Right lobe of liver (tissue), 6 donors: Measurements from ENCODE around the gene PRICKLE4. TPM values are rescaled to one million over a fixed set of nuclear protein-coding genes. Genes with fewer than 3 reads are reported as not detected.

Experiments
- ATAC-seq, 4 donors: fragments of 200-7000 bp; cut with Tn5 transposase; one replicate each; pipeline ENCODE4 v1.9.1; 2020; ENCODE audit warnings: mild to moderate bottlenecking in 4 of 4, moderate library complexity in 4 of 4
- DNase-seq, 3 donors: peaks; one replicate each; pipeline ENCODE4 v3.0.0-alpha.2; 2020
- H3K27ac ChIP-seq, 3 donors: fragments of 200-600 bp; one replicate each; pipeline ENCODE4 v1.8.0; 2022
- H3K27me3 ChIP-seq, 2 donors: fragments of 200-600 bp; one replicate each; pipeline ENCODE4 v1.8.0; 2022
- H3K36me3 ChIP-seq, 4 donors: fragments of 200-600 bp; sonication (generic) in 1 of 4; one replicate each; pipeline versions ENCODE4 v1.5.1 to v1.8.0; 2017 to 2022; ENCODE audit warnings: control low read depth in 1 of 4
- H3K4me1 ChIP-seq, 4 donors: fragments of 200-600 bp; sonication (generic) in 1 of 4; one replicate each; pipeline versions ENCODE4 v1.5.1 to v1.8.0; 2017 to 2022; ENCODE audit warnings: control low read depth in 1 of 4
- H3K4me3 ChIP-seq, 3 donors: fragments of 200-600 bp; one replicate each; pipeline ENCODE4 v1.8.0; 2022
- H3K9me3 ChIP-seq, 4 donors: fragments of 200-600 bp; sonication (generic) in 1 of 4; one replicate each; pipeline versions ENCODE4 v1.5.1 to v1.8.0; 2017 to 2022; ENCODE audit warnings: control low read depth in 1 of 4
- POLR2A ChIP-seq: fragments of 450-650 bp; IDR thresholded peaks from one replicate; pipeline ENCODE4 v1.6.1; 2017; ENCODE audit warnings: antibody characterized with exemption, mild to moderate bottlenecking
- WGBS: methylation state at CpG from one replicate; pipeline ENCODE4 v1.1.6; 2018; ENCODE audit warnings: low coverage, low lambda C conversion rate; ENCODE audit not compliant: insufficient coverage; ENCODE audit errors: missing lambda C conversion rate; 5-methylcytosine and 5-hydroxymethylcytosine counted together
- intact Hi-C, 2 donors: fragments of 100-400 bp; cut with DNase I; formaldehyde crosslinking; loops; one replicate each; pipeline versions ENCODE4 v1.11.2 to v1.14.1; 2022
- total RNA-seq, 6 experiments: library from RNA; depleted of rRNA in 2 of 6; stranded (reverse); fragments of >200 nt in 2 of 6; fragmentation: NEBNext Ultra II Directional in 3 of 6; extraction: Animal tissue kit (Norgen Biotek cat#: 25700) in 3 of 6; gene quantifications; one replicate each; pipeline versions ENCODE4 v1.1.0 to v1.2.4, GENCODE V29; 2016 to 2023
- TF ChIP-seq, protein P1 (sequence below), 4 donors: fragments of 200-600 bp in 3 of 4; fragments of 450-650 bp in 1 of 4; IDR thresholded peaks; one replicate each; pipeline versions ENCODE4 v1.5.1 to v1.8.0; 2016 to 2022; ENCODE audit warnings: antibody characterized with exemption in 4 of 4, mild to moderate bottlenecking in 2 of 4
- donor health status: DM: no; HTN: yes; CAD: no.
- donor health status: DM: no; HTN: no; CAD: no.
- donor health status: DM: no; HTN: no; CAD: no.
- donor health status: DM: no; HTN: yes; CAD: no.
- donor health status: DM: no; HTN: yes; CAD: no.

The PRICKLE4 gene
- total RNA-seq, 6 experiments from 2014 or later, result 1.3 to 3.1 (median 2.7) TPM; not detected in 1

- Histone ChIP-seq H3K27me3 (no peaks in the 10 kb centered on the region), H3K36me3 (peaks cover 0 to 42% (median 8%) of the 10 kb centered on the region in 4 donors), H3K4me1 (peaks cover 0 to 18% (median 10%) of the 10 kb centered on the region in 4 donors), H3K27ac (no peak overlapping the region), H3K9me3 (no peaks in the 10 kb centered on the region), H3K4me3 (no peak overlapping the region)
- no peak for DNase-seq
- WGBS, result 100% methylated on average over 1 of the region's 1 CpG
- ATAC-seq, result no peak
- intact Hi-C loops, result loop anchor here in 1 of 2 donors (10.0 kb wide), 1 partner anchor 135 kb away; the partner anchor contains the start of genes BYSL and MED20
- TF ChIP-seq POLR2A, result no peak
- TF ChIP-seq, protein P1, sequence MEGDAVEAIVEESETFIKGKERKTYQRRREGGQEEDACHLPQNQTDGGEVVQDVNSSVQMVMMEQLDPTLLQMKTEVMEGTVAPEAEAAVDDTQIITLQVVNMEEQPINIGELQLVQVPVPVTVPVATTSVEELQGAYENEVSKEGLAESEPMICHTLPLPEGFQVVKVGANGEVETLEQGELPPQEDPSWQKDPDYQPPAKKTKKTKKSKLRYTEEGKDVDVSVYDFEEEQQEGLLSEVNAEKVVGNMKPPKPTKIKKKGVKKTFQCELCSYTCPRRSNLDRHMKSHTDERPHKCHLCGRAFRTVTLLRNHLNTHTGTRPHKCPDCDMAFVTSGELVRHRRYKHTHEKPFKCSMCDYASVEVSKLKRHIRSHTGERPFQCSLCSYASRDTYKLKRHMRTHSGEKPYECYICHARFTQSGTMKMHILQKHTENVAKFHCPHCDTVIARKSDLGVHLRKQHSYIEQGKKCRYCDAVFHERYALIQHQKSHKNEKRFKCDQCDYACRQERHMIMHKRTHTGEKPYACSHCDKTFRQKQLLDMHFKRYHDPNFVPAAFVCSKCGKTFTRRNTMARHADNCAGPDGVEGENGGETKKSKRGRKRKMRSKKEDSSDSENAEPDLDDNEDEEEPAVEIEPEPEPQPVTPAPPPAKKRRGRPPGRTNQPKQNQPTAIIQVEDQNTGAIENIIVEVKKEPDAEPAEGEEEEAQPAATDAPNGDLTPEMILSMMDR (IDR thresholded peaks at IDR 0.05), result no peak
Measured at GRCh38 chr6:41790045-41790444, 9.5 kb downstream of the PRICKLE4 start.

- 83% methylated on average over 1 of the region's 1 CpG for WGBS
Measured at GRCh38 chr6:41791305-41791704, 10.7 kb downstream of the PRICKLE4 start.

DNA sequence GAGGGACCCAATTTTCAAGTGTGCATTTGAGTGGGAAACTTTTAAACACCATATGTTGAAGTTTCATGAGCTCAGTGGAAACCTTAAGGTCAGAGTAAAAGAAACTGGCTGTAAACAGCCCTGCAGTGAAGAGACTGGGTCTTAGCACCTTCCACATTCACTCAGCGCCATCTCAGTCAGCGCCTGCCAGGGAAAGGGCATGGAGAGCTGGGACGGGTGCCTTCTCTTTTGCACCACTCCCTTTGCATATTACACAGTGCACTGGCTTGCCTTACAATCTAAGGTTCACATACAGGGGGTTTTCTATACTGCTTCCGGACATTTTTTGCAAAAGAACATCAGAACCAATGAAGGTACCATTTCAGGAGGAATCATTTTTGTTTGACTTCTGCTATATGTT is 11.4 kb downstream of the PRICKLE4 start:
- Histone ChIP-seq H3K36me3 (peaks cover 0 to 42% (median 8%) of the 10 kb centered on the region in 4 donors), H3K27me3 (no peaks in the 10 kb centered on the region), H3K4me1 (peaks cover 0 to 10% (median 4%) of the 10 kb centered on the region in 4 donors), H3K27ac (no peak overlapping the region), H3K4me3 (no peak overlapping the region), H3K9me3 (no peaks in the 10 kb centered on the region)
- no peak for ATAC-seq
- no peak for TF ChIP-seq POLR2A
- TF ChIP-seq, protein P1 (IDR thresholded peaks at IDR 0.05), result no peak
- intact Hi-C loops, result loop anchor here in 1 of 2 donors (10.0 kb wide), 1 partner anchor 133 kb away; the partner anchor contains the start of genes BYSL and MED20
- WGBS, result 88% methylated on average over 4 of the region's 4 CpGs
- no peak for DNase-seq

More at GRCh38 chr6:41791305-41791704, 10.7 kb downstream of the PRICKLE4 start:
- peaks cover 0 to 42% (median 8%) of the 10 kb centered on the region in 4 donors for H3K36me3 ChIP-seq
- H3K9me3 ChIP-seq, result no peaks in the 10 kb centered on the region
- peaks cover 0 to 10% (median 4%) of the 10 kb centered on the region in 4 donors for H3K4me1 ChIP-seq
- DNase-seq, result no peak
- H3K4me3 ChIP-seq, result no peak overlapping the region
- H3K27me3 ChIP-seq, result no peaks in the 10 kb centered on the region
- H3K27ac ChIP-seq, result no peak overlapping the region
- ATAC-seq, result no peak
- intact Hi-C loops, result loop anchor here in 1 of 2 donors (10.0 kb wide), 1 partner anchor 133 kb away; the partner anchor contains the start of genes BYSL and MED20
- TF ChIP-seq, protein P1 (IDR thresholded peaks at IDR 0.05), result no peak
- no peak for TF ChIP-seq POLR2A

- TF ChIP-seq POLR2A, result no peak
- TF ChIP-seq, protein P1 (IDR thresholded peaks at IDR 0.05), result no peak
- no peaks in the 10 kb centered on the region for H3K4me1 ChIP-seq
- peaks cover 0 to 19% (median under 1%) of the 10 kb centered on the region in 4 donors for H3K36me3 ChIP-seq
- H3K9me3 ChIP-seq, result no peaks in the 10 kb centered on the region
- ATAC-seq (no peak), DNase-seq (no peak)
- no peak overlapping the region for H3K27ac ChIP-seq
- WGBS, result 69% methylated on average over 2 of the region's 2 CpGs
- intact Hi-C loops, result loop anchor here in 1 of 2 donors (10.0 kb wide), 1 partner anchor 128 kb away; the partner anchor contains the start of genes BYSL and MED20
- no peaks in the 10 kb centered on the region for H3K27me3 ChIP-seq
- H3K4me3 ChIP-seq, result no peak overlapping the region
Measured at GRCh38 chr6:41796474-41796873, 15.9 kb downstream of the PRICKLE4 start.
